ENCODE data around the gene FAM234B. TPM values are rescaled to one million over a fixed set of nuclear protein-coding genes. Genes with fewer than 3 reads are reported as not detected.

FAM234B gene
- total RNA-seq, 4 donors from 2014 or later = 1.2 to 6.7 (median 5.0) TPM

- Histone ChIP-seq H3K27ac (replicated peaks in 1 of 4) (no peak overlapping the region), H3K36me3 (no peaks in the 10 kb centered on the region), H3K27me3 (no peaks in the 10 kb centered on the region), H3K9me3 (no peaks in the 10 kb centered on the region), H3K4me1 (peaks cover 0 to 12% (median 4%) of the 10 kb centered on the region in 4 donors), H3K4me3 (no peak overlapping the region)
- 68% methylated on average over 15 of the region's 15 CpGs for WGBS
- DNase-seq (ENCODE audit: extremely low spot score) = no peak
- TF ChIP-seq EP300 (IDR thresholded peaks at IDR 0.05) (no peak), CTCF (IDR thresholded peaks at IDR 0.05) (no peak), POLR2A (IDR thresholded peaks at IDR 0.05; ENCODE audit: low read depth) (no peak), POLR2AphosphoS5 (IDR thresholded peaks at IDR 0.05) (no peak)
- intact Hi-C loops (cut with DNase I) = no loop called here
Observed at GRCh38 chr12:13114251-13115052, 70.3 kb downstream of the FAM234B start.

GRCh38 chr12:13116259-13116658 is 72.1 kb downstream of the FAM234B start:
- TF ChIP-seq POLR2AphosphoS5 (IDR thresholded peaks at IDR 0.05) = peak; percentile 20 to 41
- no peak for TF ChIP-seq EP300 (IDR thresholded peaks at IDR 0.05)
- no peak for TF ChIP-seq POLR2A (IDR thresholded peaks at IDR 0.05; ENCODE audit: low read depth)
- no peak for TF ChIP-seq CTCF (IDR thresholded peaks at IDR 0.05)

GRCh38 chr12:13117029-13117428 is 72.8 kb downstream of the FAM234B start:
- no peak overlapping the region for H3K4me3 ChIP-seq
- TF ChIP-seq EP300 (IDR thresholded peaks at IDR 0.05) = no peak
- no peak for TF ChIP-seq CTCF (IDR thresholded peaks at IDR 0.05)
- no peak for TF ChIP-seq POLR2AphosphoS5 (IDR thresholded peaks at IDR 0.05)
- no peak for TF ChIP-seq POLR2A (IDR thresholded peaks at IDR 0.05; ENCODE audit: low read depth)
- no peaks in the 10 kb centered on the region for H3K27me3 ChIP-seq
- peak overlapping the region in 3 of 4 donors; percentile 8 to 31 (median 28) for H3K27ac ChIP-seq (replicated peaks in 1 of 4)
- no peaks in the 10 kb centered on the region for H3K9me3 ChIP-seq
- intact Hi-C loops (cut with DNase I) = no loop called here
- no peak for DNase-seq (ENCODE audit: extremely low spot score)
- H3K4me1 ChIP-seq = peaks cover 0 to 12% (median 4%) of the 10 kb centered on the region in 4 donors
- WGBS = 59% methylated on average over 6 of the region's 6 CpGs
- no peaks in the 10 kb centered on the region for H3K36me3 ChIP-seq

More at GRCh38 chr12:13116259-13116658, 72.1 kb downstream of the FAM234B start:
- DNase-seq (ENCODE audit: extremely low spot score) = no peak
- peak overlapping the region in 3 of 4 donors; percentile 8 to 31 (median 28) for H3K27ac ChIP-seq (replicated peaks in 1 of 4)
- H3K27me3 ChIP-seq = no peaks in the 10 kb centered on the region
- intact Hi-C loops (cut with DNase I) = no loop called here
- peaks cover 0 to 12% (median 4%) of the 10 kb centered on the region in 4 donors for H3K4me1 ChIP-seq
- no peaks in the 10 kb centered on the region for H3K36me3 ChIP-seq
- H3K9me3 ChIP-seq = no peaks in the 10 kb centered on the region
- no peak overlapping the region for H3K4me3 ChIP-seq
- 83% methylated on average over 7 of the region's 7 CpGs for WGBS

GRCh38 chr12:13119826-13120225 is 75.6 kb downstream of the FAM234B start:
- H3K36me3 ChIP-seq = no peaks in the 10 kb centered on the region
- H3K4me3 ChIP-seq = no peak overlapping the region
- H3K9me3 ChIP-seq = no peaks in the 10 kb centered on the region
- no peak overlapping the region for H3K27ac ChIP-seq (replicated peaks in 1 of 4)
- intact Hi-C loops (cut with DNase I) = no loop called here
- 73% methylated on average over 2 of the region's 2 CpGs for WGBS
- DNase-seq (ENCODE audit: extremely low spot score) = no peak
- TF ChIP-seq POLR2AphosphoS5 (IDR thresholded peaks at IDR 0.05) = no peak
- no peak for TF ChIP-seq EP300 (IDR thresholded peaks at IDR 0.05)
- no peak for TF ChIP-seq POLR2A (IDR thresholded peaks at IDR 0.05; ENCODE audit: low read depth)
- TF ChIP-seq CTCF (IDR thresholded peaks at IDR 0.05) = no peak
- peaks cover 0 to 12% (median 4%) of the 10 kb centered on the region in 4 donors for H3K4me1 ChIP-seq
- no peaks in the 10 kb centered on the region for H3K27me3 ChIP-seq

Data from esophagus muscularis mucosa (tissue), 4 donors.